SK-N-SH (cell line): ENCODE measurements around the gene RAET1L. TPM values are rescaled to one million over a fixed set of nuclear protein-coding genes. Genes with fewer than 3 reads are reported as not detected.
"Not testable (repeated sequence)": the region's sequence is repeated elsewhere in the genome, so short reads cannot be mapped to it uniquely, and the experiment has no call there.

Source experiments
- CTCF ChIA-PET: fragments of 300-600, 350-600 bp; formaldehyde crosslinking; extraction: SDS; loops from one replicate; lab custom pipeline; 2021; lab: Yijun Ruan, JAX
- POLR2A ChIA-PET: fragments of 350-600 bp; sonication (Branson Sonifier 250); formaldehyde crosslinking; extraction: SDS; loops from one replicate; lab custom pipeline; 2020; ENCODE audit warnings: antibody characterized with exemption, inconsistent platforms; lab: Yijun Ruan, JAX
- DNase-seq: peaks from one replicate; pipeline ENCODE4 v3.0.0; 2012
- H2AFZ ChIP-seq: fragments of 200-600 bp; sonication (generic); 2 replicates; pipeline ENCODE4 v1.8.1; 2016; ENCODE audit warnings: antibody characterized with exemption, mild to moderate bottlenecking, low read depth
- H3F3A ChIP-seq: fragments of 200-600 bp; sonication (generic); replicated peaks from 2 replicates; pipeline ENCODE3; 2016; ENCODE audit warnings: antibody characterized with exemption, mild to moderate bottlenecking; ENCODE audit not compliant: insufficient read depth
- H3K27ac ChIP-seq, 2 experiments: fragments of 200-500 bp in 1 of 2; fragments of 200-600 bp in 1 of 2; sonication (Bioruptor generic) in 1 of 2; sonication (generic), shearing (Covaris generic) in 1 of 2; 2 replicates each; pipeline versions ENCODE4 v1.5.1 to v1.6.1; 2014 to 2016; ENCODE audit warnings: low read depth in 2 of 2, inconsistent platforms in 1 of 2, low read length in 1 of 2, mild to moderate bottlenecking in 1 of 2, mixed read lengths in 1 of 2
- H3K27me3 ChIP-seq: fragments of 200-600 bp; sonication (generic), shearing (Covaris generic); 2 replicates; pipeline ENCODE4 v1.6.1; 2016; ENCODE audit warnings: mixed run types; ENCODE audit not compliant: insufficient read depth
- H3K36me3 ChIP-seq, 2 experiments: fragments of 200-500 bp in 1 of 2; fragments of 200-600 bp in 1 of 2; sonication (Bioruptor generic) in 1 of 2; sonication (generic) in 1 of 2; replicated peaks in 1 of 2; 2 replicates each; pipeline versions ENCODE3 to v1.5.1; 2014 to 2016; ENCODE audit warnings: low read length in 1 of 2, mild to moderate bottlenecking in 1 of 2; ENCODE audit not compliant: insufficient read depth in 2 of 2, control insufficient read depth in 1 of 2
- H3K4me1 ChIP-seq, 2 experiments: fragments of 200-500 bp in 1 of 2; fragments of 200-600 bp in 1 of 2; sonication (Bioruptor generic) in 1 of 2; sonication (generic), shearing (Covaris generic) in 1 of 2; 2 replicates each; pipeline versions ENCODE4 v1.5.1 to v1.6.1; 2014 to 2016; ENCODE audit warnings: low read depth in 1 of 2, low read length in 1 of 2, mixed run types in 1 of 2; ENCODE audit not compliant: insufficient read depth in 2 of 2, control insufficient read depth in 1 of 2
- H3K4me2 ChIP-seq: fragments of 200-600 bp; sonication (generic), shearing (Covaris generic); 2 replicates; pipeline ENCODE4 v1.6.1; 2017; ENCODE audit warnings: mixed run types
- H3K4me3 ChIP-seq, 2 experiments: fragments of 200-500 bp in 1 of 2; fragments of 200-600 bp in 1 of 2; sonication (Bioruptor generic) in 1 of 2; sonication (generic), shearing (Covaris generic) in 1 of 2; 2 replicates each; pipeline versions ENCODE4 v1.5.1 to v1.8.1; 2014 to 2016; ENCODE audit warnings: low read depth in 2 of 2, inconsistent platforms in 1 of 2, low read length in 1 of 2, mild to moderate bottlenecking in 1 of 2, mixed read lengths in 1 of 2, moderate library complexity in 1 of 2
- H3K79me2 ChIP-seq: fragments of 200-600 bp; sonication (generic); 2 replicates; pipeline ENCODE4 v1.8.1; 2017; ENCODE audit warnings: mild to moderate bottlenecking; ENCODE audit not compliant: insufficient read depth
- H3K9ac ChIP-seq: fragments of 200-600 bp; sonication (generic); 2 replicates; pipeline ENCODE4 v1.6.1; 2017; ENCODE audit warnings: mixed run types
- H3K9me2 ChIP-seq: fragments of 200-600 bp; sonication (generic); 2 replicates; pipeline ENCODE4 v1.6.1; 2017; ENCODE audit warnings: mixed run types
- H3K9me3 ChIP-seq: fragments of 200-600 bp; sonication (generic); 2 replicates; pipeline ENCODE4 v1.6.1; 2017; ENCODE audit warnings: mixed run types, mild to moderate bottlenecking, moderate library complexity
- H4K20me1 ChIP-seq: fragments of 200-600 bp; sonication (generic); 2 replicates; pipeline ENCODE4 v1.6.1; 2017; ENCODE audit warnings: mild to moderate bottlenecking, mixed run types; ENCODE audit not compliant: insufficient read depth
- ELF1 ChIP-seq: IDR thresholded peaks from 2 replicates; pipeline ENCODE4 v1.4.0; 2012
- JUND ChIP-seq: IDR thresholded peaks from 2 replicates; pipeline ENCODE4 v1.4.0; 2012
- NFIC ChIP-seq: IDR thresholded peaks from 2 replicates; pipeline ENCODE4 v1.4.0; 2012; ENCODE audit warnings: borderline replicate concordance
- NRF1 ChIP-seq: IDR thresholded peaks from 2 replicates; pipeline ENCODE4 v1.6.1; 2012; ENCODE audit warnings: low read depth, mild to moderate bottlenecking, low read length
- RAD21 ChIP-seq: IDR thresholded peaks from 2 replicates; pipeline ENCODE4 v1.6.1; 2012; ENCODE audit warnings: mild to moderate bottlenecking, low read length
- TEAD4 ChIP-seq: IDR thresholded peaks from 2 replicates; pipeline ENCODE4 v1.4.0; 2012; ENCODE audit warnings: mild to moderate bottlenecking, borderline replicate concordance; ENCODE audit not compliant: insufficient read depth
- WGBS: methylation state at CpG from one replicate; pipeline ENCODE4 v1.1.6; 2017; ENCODE audit warnings: low lambda C conversion rate; 5-methylcytosine and 5-hydroxymethylcytosine counted together
- polyA plus RNA-seq, 3 experiments: library from polyadenylated mRNA; depleted of rRNA; stranded (reverse); fragments of >200 nt; gene quantifications; 2 replicates each; pipeline ENCODE4 v1.2.3, GENCODE V29; 2012
- TF ChIP-seq, protein P1 (sequence below): fragments of 150-350 bp; IDR thresholded peaks from 2 replicates; pipeline ENCODE4 v1.6.1; 2016; ENCODE audit warnings: mild to moderate bottlenecking, low read depth, low read length
- TF ChIP-seq, protein P2 (sequence below): fragments of 200-600 bp; sonication (generic); IDR thresholded peaks from 2 replicates; pipeline ENCODE4 v1.6.1; 2017; ENCODE audit warnings: antibody characterized with exemption, mild to moderate bottlenecking, moderate library complexity
- TF ChIP-seq, protein P3 (sequence below): fragments of 150-350 bp; IDR thresholded peaks from 2 replicates; pipeline ENCODE4 v1.6.1; 2017; ENCODE audit warnings: antibody characterized with exemption, low read length, low read depth, borderline replicate concordance
- TF ChIP-seq, protein P4 (sequence below): IDR thresholded peaks from 2 replicates; pipeline ENCODE4 v1.4.0; 2012; ENCODE audit warnings: low read depth

Gene RAET1L
- polyA plus RNA-seq, 1 of the 3 experiments (the other 2 are of a cell fraction) = not detected

DNA sequence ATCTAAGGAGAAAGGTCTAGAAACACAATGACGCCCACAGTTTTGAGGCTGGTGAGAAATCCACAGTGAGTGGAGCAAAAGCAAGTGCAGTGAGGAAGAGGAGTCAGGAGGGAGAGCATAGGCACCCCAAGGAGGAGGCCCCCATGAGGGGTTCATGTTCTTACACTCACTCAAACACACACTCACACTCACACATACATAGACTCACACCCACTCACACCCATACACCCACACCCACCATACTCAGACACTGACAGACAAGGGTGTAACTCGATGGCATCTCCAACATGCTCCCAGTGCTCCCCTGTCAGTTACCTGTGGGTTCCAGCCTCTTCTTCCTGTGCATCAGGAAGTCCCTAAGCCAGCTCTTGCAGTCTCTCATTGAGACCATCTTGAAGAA, 39.8 kb upstream of the RAET1L start:
- 35% methylated on average over 2 of the region's 2 CpGs for WGBS
- no peaks in the 10 kb centered on the region for H4K20me1 ChIP-seq
- H3K9me3 ChIP-seq = no peaks in the 10 kb centered on the region

DNA sequence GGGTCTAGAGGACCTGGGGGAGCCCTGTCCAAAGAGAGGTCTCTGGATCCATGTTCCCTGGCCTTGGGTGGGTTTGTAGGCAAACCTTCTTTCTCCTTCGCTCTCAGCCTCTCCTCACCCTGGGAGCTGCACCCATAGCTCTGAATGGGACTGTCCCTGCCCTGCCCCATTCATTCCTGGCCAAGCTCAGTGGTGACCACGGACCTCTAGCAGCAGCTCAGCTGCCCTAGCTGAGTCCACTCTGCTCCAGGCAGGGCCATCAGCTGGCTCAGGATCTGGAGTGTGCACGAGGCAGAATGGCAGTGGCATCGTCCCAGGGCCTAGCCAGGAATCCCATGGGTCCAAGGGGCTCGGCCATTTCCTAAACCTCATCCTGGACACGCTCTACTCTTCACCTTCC, 38.3 kb upstream of the RAET1L start:
- CTCF ChIA-PET = no interaction called here

More for the DNA sequence above, 39.8 kb upstream of the RAET1L start:
- no peak overlapping the region for H2AFZ ChIP-seq
- DNase-seq = no peak
- no peaks in the 10 kb centered on the region; a peak in 1 of 4 replicates for H3K4me1 ChIP-seq
- no peaks in the 10 kb centered on the region for H3K36me3 ChIP-seq
- no peaks in the 10 kb centered on the region for H3K79me2 ChIP-seq
- H3F3A ChIP-seq = no peaks in the 10 kb centered on the region
- H3K4me3 ChIP-seq = no peak overlapping the region
- H3K9ac ChIP-seq = no peak overlapping the region
- no peak overlapping the region for H3K27ac ChIP-seq
- CTCF ChIA-PET = no interaction called here
- TF ChIP-seq, protein P1, sequence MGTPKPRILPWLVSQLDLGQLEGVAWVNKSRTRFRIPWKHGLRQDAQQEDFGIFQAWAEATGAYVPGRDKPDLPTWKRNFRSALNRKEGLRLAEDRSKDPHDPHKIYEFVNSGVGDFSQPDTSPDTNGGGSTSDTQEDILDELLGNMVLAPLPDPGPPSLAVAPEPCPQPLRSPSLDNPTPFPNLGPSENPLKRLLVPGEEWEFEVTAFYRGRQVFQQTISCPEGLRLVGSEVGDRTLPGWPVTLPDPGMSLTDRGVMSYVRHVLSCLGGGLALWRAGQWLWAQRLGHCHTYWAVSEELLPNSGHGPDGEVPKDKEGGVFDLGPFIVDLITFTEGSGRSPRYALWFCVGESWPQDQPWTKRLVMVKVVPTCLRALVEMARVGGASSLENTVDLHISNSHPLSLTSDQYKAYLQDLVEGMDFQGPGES = no peak
- TF ChIP-seq JUND = no peak
- TF ChIP-seq, protein P2, sequence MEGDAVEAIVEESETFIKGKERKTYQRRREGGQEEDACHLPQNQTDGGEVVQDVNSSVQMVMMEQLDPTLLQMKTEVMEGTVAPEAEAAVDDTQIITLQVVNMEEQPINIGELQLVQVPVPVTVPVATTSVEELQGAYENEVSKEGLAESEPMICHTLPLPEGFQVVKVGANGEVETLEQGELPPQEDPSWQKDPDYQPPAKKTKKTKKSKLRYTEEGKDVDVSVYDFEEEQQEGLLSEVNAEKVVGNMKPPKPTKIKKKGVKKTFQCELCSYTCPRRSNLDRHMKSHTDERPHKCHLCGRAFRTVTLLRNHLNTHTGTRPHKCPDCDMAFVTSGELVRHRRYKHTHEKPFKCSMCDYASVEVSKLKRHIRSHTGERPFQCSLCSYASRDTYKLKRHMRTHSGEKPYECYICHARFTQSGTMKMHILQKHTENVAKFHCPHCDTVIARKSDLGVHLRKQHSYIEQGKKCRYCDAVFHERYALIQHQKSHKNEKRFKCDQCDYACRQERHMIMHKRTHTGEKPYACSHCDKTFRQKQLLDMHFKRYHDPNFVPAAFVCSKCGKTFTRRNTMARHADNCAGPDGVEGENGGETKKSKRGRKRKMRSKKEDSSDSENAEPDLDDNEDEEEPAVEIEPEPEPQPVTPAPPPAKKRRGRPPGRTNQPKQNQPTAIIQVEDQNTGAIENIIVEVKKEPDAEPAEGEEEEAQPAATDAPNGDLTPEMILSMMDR = no peak
- TF ChIP-seq, all 33 proteins: peak for 0
- no peak overlapping the region for H3K4me2 ChIP-seq
- no peaks in the 10 kb centered on the region for H3K27me3 ChIP-seq
- H3K9me2 ChIP-seq = no peaks in the 10 kb centered on the region
- POLR2A ChIA-PET = no interaction called here

DNA sequence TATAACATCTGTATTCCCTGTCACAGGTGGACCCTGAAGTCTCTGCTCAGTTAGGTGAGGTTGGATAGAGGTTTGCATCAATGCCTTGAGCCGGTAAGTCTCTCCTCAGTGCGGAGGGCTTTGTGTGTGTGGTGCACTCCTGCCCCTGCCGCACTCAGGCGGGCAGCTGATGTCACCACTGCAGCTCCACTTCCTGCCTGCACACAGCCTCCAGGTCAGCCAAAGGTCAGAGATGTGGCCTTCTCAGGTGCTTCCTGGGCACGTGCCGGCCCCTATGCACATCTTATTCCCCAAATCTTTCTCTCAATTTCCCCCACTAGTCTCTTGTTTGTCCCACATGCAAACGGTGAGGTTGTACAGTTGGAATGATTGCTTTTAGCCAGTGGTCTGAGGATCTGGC, 34.6 kb upstream of the RAET1L start:
- H3K9ac ChIP-seq, H3K9me2 ChIP-seq, H3K4me2 ChIP-seq, H3K27ac ChIP-seq, DNase-seq, H3F3A ChIP-seq, H3K4me1 ChIP-seq, H2AFZ ChIP-seq, H3K4me3 ChIP-seq, H3K36me3 ChIP-seq, H4K20me1 ChIP-seq, POLR2A ChIA-PET, H3K9me3 ChIP-seq, H3K79me2 ChIP-seq: not testable (repeated sequence)
- WGBS = 39% methylated on average over 4 of the region's 7 CpGs
- peaks cover 29% of the 10 kb centered on the region for H3K27me3 ChIP-seq
- CTCF ChIA-PET = interaction anchor here (0.7 kb wide), 1 partner anchor 11 kb away, joined by 3 read pairs; no protein-coding TSS in a partner anchor

More for the DNA sequence above, 38.3 kb upstream of the RAET1L start:
- TF ChIP-seq, protein P3, sequence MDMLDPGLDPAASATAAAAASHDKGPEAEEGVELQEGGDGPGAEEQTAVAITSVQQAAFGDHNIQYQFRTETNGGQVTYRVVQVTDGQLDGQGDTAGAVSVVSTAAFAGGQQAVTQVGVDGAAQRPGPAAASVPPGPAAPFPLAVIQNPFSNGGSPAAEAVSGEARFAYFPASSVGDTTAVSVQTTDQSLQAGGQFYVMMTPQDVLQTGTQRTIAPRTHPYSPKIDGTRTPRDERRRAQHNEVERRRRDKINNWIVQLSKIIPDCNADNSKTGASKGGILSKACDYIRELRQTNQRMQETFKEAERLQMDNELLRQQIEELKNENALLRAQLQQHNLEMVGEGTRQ = no peak
- TF ChIP-seq NRF1 (no peak), TEAD4 (no peak), RAD21 (no peak), NFIC (no peak), ELF1 (no peak)
- TF ChIP-seq, protein P4, sequence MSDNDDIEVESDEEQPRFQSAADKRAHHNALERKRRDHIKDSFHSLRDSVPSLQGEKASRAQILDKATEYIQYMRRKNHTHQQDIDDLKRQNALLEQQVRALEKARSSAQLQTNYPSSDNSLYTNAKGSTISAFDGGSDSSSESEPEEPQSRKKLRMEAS = no peak
- Histone ChIP-seq H3K27me3 (peaks cover 6% of the 10 kb centered on the region; the same call in 1 of the 2 replicates), H3K79me2 (no peaks in the 10 kb centered on the region), H3K4me3 (no peak overlapping the region), H3K4me2 (no peak overlapping the region), H3F3A (no peaks in the 10 kb centered on the region), H3K36me3 (no peaks in the 10 kb centered on the region), H4K20me1 (no peaks in the 10 kb centered on the region), H3K9ac (no peak overlapping the region), H3K4me1 (no peaks in the 10 kb centered on the region; a peak in 1 of 4 replicates), H3K9me2 (no peaks in the 10 kb centered on the region), H3K9me3 (no peaks in the 10 kb centered on the region), H3K27ac (no peak overlapping the region), H2AFZ (no peak overlapping the region)
- POLR2A ChIA-PET = no interaction called here
- DNase-seq = no peak
- WGBS = 57% methylated on average over 6 of the region's 6 CpGs
